Measurements from ENCODE around the gene UNC13A. TPM values are rescaled to one million over a fixed set of nuclear protein-coding genes. Genes with fewer than 3 reads are reported as not detected.
A peak's percentile ranks its signal among the peaks of the same experiment; 100 is the strongest.

The UNC13A gene
- total RNA-seq, 1 donor = under 0.01 TPM

DNA sequence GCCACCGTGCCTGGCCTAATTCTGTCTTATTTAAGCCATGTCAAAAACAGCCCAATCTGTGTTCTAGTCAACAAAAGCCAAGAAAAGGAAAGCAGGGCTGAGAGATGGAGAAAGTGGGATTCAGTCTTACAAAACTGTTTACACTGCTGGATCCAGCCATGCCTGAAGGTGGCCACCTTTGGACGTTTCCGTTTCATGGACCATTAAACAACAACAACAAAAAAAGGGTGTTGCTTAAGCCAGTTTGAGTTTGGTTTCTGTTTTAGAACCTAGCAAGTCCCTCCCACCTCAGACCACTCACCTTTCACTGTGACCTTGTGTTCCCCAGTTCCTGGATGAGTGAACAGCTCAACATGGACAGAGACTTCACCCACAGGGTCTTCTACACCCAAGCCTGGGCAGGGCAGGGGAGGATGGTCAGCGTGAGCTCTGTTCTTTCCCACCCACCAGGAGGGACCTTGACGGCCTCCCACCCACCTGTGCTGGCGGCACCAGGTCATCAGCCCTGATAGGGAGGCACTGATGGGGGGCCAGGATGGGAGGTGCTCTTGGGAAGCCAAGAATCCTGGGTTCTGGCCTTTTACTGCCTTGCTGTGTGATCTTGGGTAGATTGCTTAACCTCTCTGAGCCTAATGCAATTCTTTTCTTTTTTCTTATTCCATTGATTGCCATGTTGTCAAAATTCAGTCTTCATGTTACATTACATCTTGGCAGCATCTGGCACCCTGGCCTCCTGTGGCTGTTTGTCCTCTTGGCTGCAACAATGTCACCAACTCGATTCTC, 76.5 kb downstream of the UNC13A start:
- H3K4me3 ChIP-seq (ENCODE audit: low read depth, low read length) = no peak overlapping the region
- TF ChIP-seq, protein P1, sequence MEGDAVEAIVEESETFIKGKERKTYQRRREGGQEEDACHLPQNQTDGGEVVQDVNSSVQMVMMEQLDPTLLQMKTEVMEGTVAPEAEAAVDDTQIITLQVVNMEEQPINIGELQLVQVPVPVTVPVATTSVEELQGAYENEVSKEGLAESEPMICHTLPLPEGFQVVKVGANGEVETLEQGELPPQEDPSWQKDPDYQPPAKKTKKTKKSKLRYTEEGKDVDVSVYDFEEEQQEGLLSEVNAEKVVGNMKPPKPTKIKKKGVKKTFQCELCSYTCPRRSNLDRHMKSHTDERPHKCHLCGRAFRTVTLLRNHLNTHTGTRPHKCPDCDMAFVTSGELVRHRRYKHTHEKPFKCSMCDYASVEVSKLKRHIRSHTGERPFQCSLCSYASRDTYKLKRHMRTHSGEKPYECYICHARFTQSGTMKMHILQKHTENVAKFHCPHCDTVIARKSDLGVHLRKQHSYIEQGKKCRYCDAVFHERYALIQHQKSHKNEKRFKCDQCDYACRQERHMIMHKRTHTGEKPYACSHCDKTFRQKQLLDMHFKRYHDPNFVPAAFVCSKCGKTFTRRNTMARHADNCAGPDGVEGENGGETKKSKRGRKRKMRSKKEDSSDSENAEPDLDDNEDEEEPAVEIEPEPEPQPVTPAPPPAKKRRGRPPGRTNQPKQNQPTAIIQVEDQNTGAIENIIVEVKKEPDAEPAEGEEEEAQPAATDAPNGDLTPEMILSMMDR (IDR thresholded peaks at IDR 0.05; ENCODE audit: insufficient read depth, low read depth, low read length) = no peak
- no peak for DNase-seq (ENCODE audit: low read depth)

DNA sequence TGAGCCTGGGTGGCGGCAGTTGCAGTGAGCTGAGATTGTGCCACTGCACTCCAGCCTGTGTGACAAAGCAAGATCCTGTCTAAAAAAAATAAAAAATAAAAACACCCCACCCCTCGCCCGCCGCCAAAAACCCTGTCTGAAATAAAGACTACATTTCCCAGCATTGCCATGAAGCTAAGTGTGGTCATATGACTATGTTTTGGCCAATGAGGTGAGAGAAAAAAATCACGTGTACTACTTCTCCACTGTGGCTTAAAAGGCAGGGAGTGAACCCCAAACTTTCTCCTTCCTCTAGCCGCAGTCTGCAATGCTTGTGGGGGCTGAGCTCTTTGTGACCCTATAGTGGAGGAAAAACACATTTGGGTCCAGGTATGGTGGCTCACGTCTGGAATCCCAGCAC, 77.8 kb downstream of the UNC13A start:
- no peak overlapping the region for H3K4me3 ChIP-seq (ENCODE audit: low read depth, low read length)
- no peak for DNase-seq (ENCODE audit: low read depth)
- TF ChIP-seq, protein P1 (IDR thresholded peaks at IDR 0.05; ENCODE audit: insufficient read depth, low read depth, low read length) = no peak

DNA sequence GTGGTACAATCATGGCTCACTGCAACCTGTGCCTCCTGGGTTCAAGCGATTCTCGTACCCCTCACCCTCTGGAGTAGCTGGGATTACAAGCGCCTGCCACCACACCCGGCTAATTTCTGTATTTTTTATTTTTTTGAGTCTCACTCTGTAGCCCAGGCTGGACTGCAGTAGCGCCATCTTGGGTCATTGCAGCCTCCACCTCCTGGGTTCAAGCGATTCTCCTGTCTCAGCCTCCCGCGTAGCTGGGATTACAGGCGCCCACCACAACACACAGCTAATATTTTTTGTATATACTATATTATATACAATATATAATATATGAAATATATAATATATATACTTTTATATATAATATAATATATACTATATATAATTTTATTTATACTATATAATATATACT, 80.2 kb downstream of the UNC13A start:
- H3K4me3 ChIP-seq (ENCODE audit: low read depth, low read length) = no peak overlapping the region
- DNase-seq (ENCODE audit: low read depth) = no peak
- TF ChIP-seq, protein P1 (IDR thresholded peaks at IDR 0.05; ENCODE audit: insufficient read depth, low read depth, low read length) = no peak

- peak overlapping the region; percentile 50 for H3K4me3 ChIP-seq (ENCODE audit: low read depth, low read length)
- TF ChIP-seq, protein P1 (IDR thresholded peaks at IDR 0.05; ENCODE audit: insufficient read depth, low read depth, low read length) = no peak
- no peak for DNase-seq (ENCODE audit: low read depth)
These were observed 81.5 kb downstream of the UNC13A start for GRCh38 chr19:17606590-17607185.

GRCh38 chr19:17605761-17606589, 82.2 kb downstream of the UNC13A start:
- H3K4me3 ChIP-seq (ENCODE audit: low read depth, low read length) = peak overlapping the region; percentile 50
- peak; percentile 70 for DNase-seq (ENCODE audit: low read depth)
- TF ChIP-seq, protein P1 (IDR thresholded peaks at IDR 0.05; ENCODE audit: insufficient read depth, low read depth, low read length) = peak; percentile 45

GRCh38 chr19:17605117-17605516, 83.0 kb downstream of the UNC13A start:
- TF ChIP-seq, protein P1 (IDR thresholded peaks at IDR 0.05; ENCODE audit: insufficient read depth, low read depth, low read length) = no peak
- no peak for DNase-seq (ENCODE audit: low read depth)
- no peak overlapping the region for H3K4me3 ChIP-seq (ENCODE audit: low read depth, low read length)
